SU-DHL-6 (cell line): Measurements from ENCODE around the gene POU2AF2.

Experiments used
- CTCF ChIP-seq: fragments of 200-600 bp; sonication (generic); IDR thresholded peaks from one replicate; pipeline ENCODE4 v1.5.1; 2017; ENCODE audit warnings: antibody characterized with exemption, mild to moderate bottlenecking, low read length, moderate library complexity; ENCODE audit not compliant: insufficient read depth, poor library complexity, severe bottlenecking
- EZH2phosphoT487 ChIP-seq: fragments of 200-600 bp; sonication (generic), shearing (Covaris generic); conservative IDR thresholded peaks from 2 replicates; pipeline ENCODE4 v1.6.1; 2018; ENCODE audit warnings: mild to moderate bottlenecking, antibody characterized with exemption, low read length, moderate library complexity, mixed read lengths

GRCh38 chr11:111319296-111319695 lies 73.8 kb downstream of the POU2AF2 start:
- no peak for TF ChIP-seq CTCF
- TF ChIP-seq EZH2phosphoT487, result no peak
